HepG2 (cell line): ENCODE data around the gene IRS1. TPM values are rescaled to one million over a fixed set of nuclear protein-coding genes. Genes with fewer than 3 reads are reported as not detected.

Experiments used
- AGO1 ChIP-seq: fragments of 200-400 bp; formaldehyde crosslinking; IDR thresholded peaks from 2 replicates; pipeline ENCODE4 v1.6.1; 2017; ENCODE audit warnings: mild to moderate bottlenecking, low read depth, low read length, moderate library complexity; ENCODE audit not compliant: poor library complexity, severe bottlenecking
- ISX ChIP-seq: sonication (generic); formaldehyde crosslinking; conservative IDR thresholded peaks from 2 replicates; pipeline ENCODE4 v1.5.0; 2020; ENCODE audit warnings: missing genetic modification reagents
- MIXL1 ChIP-seq: IDR thresholded peaks from 2 replicates; pipeline ENCODE4 v1.6.1; 2016
- NONO ChIP-seq, 2 experiments: fragments of 450-650 bp in 1 of 2; sonication (generic) in 1 of 2; formaldehyde crosslinking in 1 of 2; IDR thresholded peaks in 1 of 2; conservative IDR thresholded peaks in 1 of 2; 2 replicates each; pipeline versions ENCODE4 v1.6.1 to v1.8.0; 2017 to 2022; ENCODE audit warnings: mild to moderate bottlenecking in 1 of 2, missing genetic modification reagents in 1 of 2, moderate library complexity in 1 of 2
- RBM22 ChIP-seq: fragments of 200-400 bp; formaldehyde crosslinking; optimal IDR thresholded peaks from 2 replicates; pipeline ENCODE3; 2017; ENCODE audit warnings: mild to moderate bottlenecking, low read length, moderate library complexity
- SNAPC2 ChIP-seq: sonication (generic); formaldehyde crosslinking; IDR thresholded peaks from 2 replicates; pipeline ENCODE4 v1.8.1; 2022; ENCODE audit warnings: mild to moderate bottlenecking, missing genetic modification reagents
- SNRNP70 ChIP-seq: fragments of 200-400 bp; formaldehyde crosslinking; IDR thresholded peaks from 2 replicates; pipeline ENCODE4 v1.6.1; 2017; ENCODE audit warnings: mild to moderate bottlenecking, low read depth, low read length, moderate library complexity
- ZNF160 ChIP-seq: sonication (generic); formaldehyde crosslinking; IDR thresholded peaks from 2 replicates; pipeline ENCODE4 v1.8.0; 2022; ENCODE audit warnings: mild to moderate bottlenecking, inconsistent platforms, missing genetic modification reagents
- ZNF501 ChIP-seq: sonication (generic); formaldehyde crosslinking; IDR thresholded peaks from 2 replicates; pipeline ENCODE4 v1.5.1; 2020; ENCODE audit warnings: mild to moderate bottlenecking, moderate library complexity, missing genetic modification reagents
- polyA plus RNA-seq, 8 experiments: library from polyadenylated mRNA; depleted of rRNA in 3 of 8; stranded (reverse) in 7 of 8; unstranded in 1 of 8; fragments of >200 nt; fragmentation: Illumina TruSeq in 4 of 8; extraction: Trizol in 4 of 8; gene quantifications; 2 replicates each; pipeline versions ENCODE4 v1.2.1 to v1.2.3, GENCODE V29; 2011 to 2016; ENCODE audit warnings: low read depth in 4 of 8, missing spikeins in 1 of 8, mixed read lengths in 1 of 8; ENCODE audit not compliant: insufficient read depth in 1 of 8
- total RNA-seq, 5 experiments: library from RNA; depleted of rRNA; stranded (reverse); fragments of >200 nt; fragmentation: Illumina TruSeq; extraction: Trizol; gene quantifications; 2 replicates each; pipeline ENCODE4 v1.2.3, GENCODE V29; 2016; ENCODE audit warnings: low read depth in 1 of 5
- TF ChIP-seq, protein P1 (sequence below): sonication (generic); formaldehyde crosslinking; IDR thresholded peaks from 2 replicates; pipeline ENCODE4 v1.4.0; 2020; ENCODE audit warnings: missing genetic modification reagents
- TF ChIP-seq, protein P2 (sequence below): sonication (generic); formaldehyde crosslinking; IDR thresholded peaks from 2 replicates; pipeline ENCODE4 v1.5.0; 2020; ENCODE audit warnings: mild to moderate bottlenecking, missing genetic modification reagents, borderline replicate concordance
- TF ChIP-seq, protein P3 (sequence below): sonication (generic); formaldehyde crosslinking; IDR thresholded peaks from 2 replicates; pipeline ENCODE4 v1.4.0; 2020; ENCODE audit warnings: missing genetic modification reagents
- TF ChIP-seq, protein P4 (sequence below): IDR thresholded peaks from 2 replicates; pipeline ENCODE4 v1.6.1; 2016; ENCODE audit warnings: missing compliant biosample characterization, missing genetic modification reagents, borderline replicate concordance
- TF ChIP-seq, protein P5 (sequence below): sonication (generic); formaldehyde crosslinking; IDR thresholded peaks from 2 replicates; pipeline ENCODE4 v1.4.0; 2020; ENCODE audit warnings: missing genetic modification reagents
- TF ChIP-seq, protein P6 (sequence below): sonication (generic); formaldehyde crosslinking; IDR thresholded peaks from 2 replicates; pipeline ENCODE4 v1.5.1; 2020; ENCODE audit warnings: missing genetic modification reagents, mild to moderate bottlenecking, borderline replicate concordance

Gene IRS1
- total and polyA plus RNA-seq, 2 of the 13 experiments (the other 11 are each of a cell fraction or from before 2014, with no cell fraction given) = 8.7 to 9.0 TPM

DNA sequence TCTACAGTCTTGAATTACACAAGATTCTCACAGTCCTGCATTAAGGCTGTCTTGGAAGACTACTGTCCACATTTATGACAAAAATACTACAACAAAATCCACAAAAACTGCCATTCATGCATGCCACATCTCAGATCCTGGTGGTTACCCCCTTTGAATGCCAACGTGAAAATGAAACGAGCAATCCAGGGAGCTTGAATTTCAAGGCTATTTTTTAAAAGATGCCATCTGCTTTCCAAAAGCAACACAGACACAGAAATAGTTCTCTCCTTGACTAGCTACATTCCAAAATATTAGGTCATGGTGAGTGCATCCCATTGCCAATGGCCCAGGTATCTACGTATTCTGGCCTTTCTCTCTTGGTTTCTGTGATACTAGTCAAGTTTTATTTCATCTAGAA lies 36.3 kb downstream of the IRS1 start (continued):
- TF ChIP-seq, protein P1, sequence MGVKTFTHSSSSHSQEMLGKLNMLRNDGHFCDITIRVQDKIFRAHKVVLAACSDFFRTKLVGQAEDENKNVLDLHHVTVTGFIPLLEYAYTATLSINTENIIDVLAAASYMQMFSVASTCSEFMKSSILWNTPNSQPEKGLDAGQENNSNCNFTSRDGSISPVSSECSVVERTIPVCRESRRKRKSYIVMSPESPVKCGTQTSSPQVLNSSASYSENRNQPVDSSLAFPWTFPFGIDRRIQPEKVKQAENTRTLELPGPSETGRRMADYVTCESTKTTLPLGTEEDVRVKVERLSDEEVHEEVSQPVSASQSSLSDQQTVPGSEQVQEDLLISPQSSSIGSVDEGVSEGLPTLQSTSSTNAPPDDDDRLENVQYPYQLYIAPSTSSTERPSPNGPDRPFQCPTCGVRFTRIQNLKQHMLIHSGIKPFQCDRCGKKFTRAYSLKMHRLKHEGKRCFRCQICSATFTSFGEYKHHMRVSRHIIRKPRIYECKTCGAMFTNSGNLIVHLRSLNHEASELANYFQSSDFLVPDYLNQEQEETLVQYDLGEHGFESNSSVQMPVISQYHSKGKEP (CRISPR knock-in tag) = no peak
- TF ChIP-seq RBM22 = no peak
- no peak for TF ChIP-seq ZNF501
- TF ChIP-seq ZNF160 = no peak
- TF ChIP-seq, protein P2, sequence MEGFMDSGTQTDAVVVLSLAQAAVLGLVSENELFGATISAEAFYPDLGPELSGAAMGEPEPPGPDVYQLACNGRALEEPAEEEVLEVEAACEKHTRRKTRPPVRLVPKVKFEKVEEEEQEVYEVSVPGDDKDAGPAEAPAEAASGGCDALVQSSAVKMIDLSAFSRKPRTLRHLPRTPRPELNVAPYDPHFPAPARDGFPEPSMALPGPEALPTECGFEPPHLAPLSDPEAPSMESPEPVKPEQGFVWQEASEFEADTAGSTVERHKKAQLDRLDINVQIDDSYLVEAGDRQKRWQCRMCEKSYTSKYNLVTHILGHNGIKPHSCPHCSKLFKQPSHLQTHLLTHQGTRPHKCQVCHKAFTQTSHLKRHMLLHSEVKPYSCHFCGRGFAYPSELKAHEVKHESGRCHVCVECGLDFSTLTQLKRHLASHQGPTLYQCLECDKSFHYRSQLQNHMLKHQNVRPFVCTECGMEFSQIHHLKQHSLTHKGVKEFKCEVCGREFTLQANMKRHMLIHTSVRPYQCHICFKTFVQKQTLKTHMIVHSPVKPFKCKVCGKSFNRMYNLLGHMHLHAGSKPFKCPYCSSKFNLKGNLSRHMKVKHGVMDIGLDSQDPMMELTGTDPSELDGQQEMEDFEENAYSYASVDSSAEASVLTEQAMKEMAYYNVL (CRISPR knock-in tag) = no peak
- no peak for TF ChIP-seq SNRNP70
- TF ChIP-seq, protein P3, sequence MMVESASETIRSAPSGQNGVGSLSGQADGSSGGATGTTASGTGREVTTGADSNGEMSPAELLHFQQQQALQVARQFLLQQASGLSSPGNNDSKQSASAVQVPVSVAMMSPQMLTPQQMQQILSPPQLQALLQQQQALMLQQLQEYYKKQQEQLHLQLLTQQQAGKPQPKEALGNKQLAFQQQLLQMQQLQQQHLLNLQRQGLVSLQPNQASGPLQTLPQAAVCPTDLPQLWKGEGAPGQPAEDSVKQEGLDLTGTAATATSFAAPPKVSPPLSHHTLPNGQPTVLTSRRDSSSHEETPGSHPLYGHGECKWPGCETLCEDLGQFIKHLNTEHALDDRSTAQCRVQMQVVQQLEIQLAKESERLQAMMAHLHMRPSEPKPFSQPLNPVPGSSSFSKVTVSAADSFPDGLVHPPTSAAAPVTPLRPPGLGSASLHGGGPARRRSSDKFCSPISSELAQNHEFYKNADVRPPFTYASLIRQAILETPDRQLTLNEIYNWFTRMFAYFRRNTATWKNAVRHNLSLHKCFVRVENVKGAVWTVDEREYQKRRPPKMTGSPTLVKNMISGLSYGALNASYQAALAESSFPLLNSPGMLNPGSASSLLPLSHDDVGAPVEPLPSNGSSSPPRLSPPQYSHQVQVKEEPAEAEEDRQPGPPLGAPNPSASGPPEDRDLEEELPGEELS = no peak
- no peak for TF ChIP-seq ISX (CRISPR knock-in tag)
- TF ChIP-seq, protein P4, sequence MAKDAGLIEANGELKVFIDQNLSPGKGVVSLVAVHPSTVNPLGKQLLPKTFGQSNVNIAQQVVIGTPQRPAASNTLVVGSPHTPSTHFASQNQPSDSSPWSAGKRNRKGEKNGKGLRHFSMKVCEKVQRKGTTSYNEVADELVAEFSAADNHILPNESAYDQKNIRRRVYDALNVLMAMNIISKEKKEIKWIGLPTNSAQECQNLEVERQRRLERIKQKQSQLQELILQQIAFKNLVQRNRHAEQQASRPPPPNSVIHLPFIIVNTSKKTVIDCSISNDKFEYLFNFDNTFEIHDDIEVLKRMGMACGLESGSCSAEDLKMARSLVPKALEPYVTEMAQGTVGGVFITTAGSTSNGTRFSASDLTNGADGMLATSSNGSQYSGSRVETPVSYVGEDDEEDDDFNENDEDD (CRISPR knock-in tag) = no peak
- TF ChIP-seq, protein P5, sequence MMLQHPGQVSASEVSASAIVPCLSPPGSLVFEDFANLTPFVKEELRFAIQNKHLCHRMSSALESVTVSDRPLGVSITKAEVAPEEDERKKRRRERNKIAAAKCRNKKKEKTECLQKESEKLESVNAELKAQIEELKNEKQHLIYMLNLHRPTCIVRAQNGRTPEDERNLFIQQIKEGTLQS = no peak
- TF ChIP-seq, protein P6, sequence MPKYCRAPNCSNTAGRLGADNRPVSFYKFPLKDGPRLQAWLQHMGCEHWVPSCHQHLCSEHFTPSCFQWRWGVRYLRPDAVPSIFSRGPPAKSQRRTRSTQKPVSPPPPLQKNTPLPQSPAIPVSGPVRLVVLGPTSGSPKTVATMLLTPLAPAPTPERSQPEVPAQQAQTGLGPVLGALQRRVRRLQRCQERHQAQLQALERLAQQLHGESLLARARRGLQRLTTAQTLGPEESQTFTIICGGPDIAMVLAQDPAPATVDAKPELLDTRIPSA (CRISPR knock-in tag) = no peak
- no peak for TF ChIP-seq MIXL1 (CRISPR knock-in tag)
- TF ChIP-seq SNAPC2 (CRISPR knock-in tag) = no peak
- no peak for TF ChIP-seq AGO1
- no peak for TF ChIP-seq NONO (IDR thresholded peaks at IDR 0.05)
- no peak for TF ChIP-seq NONO (CRISPR knock-in tag; conservative IDR thresholded peaks at IDR 0.05)
- TF ChIP-seq, all 625 proteins: peak for 0
